ENCODE results near the gene HIVEP3.

- no peak for TF ChIP-seq POLR2AphosphoS5 (IDR thresholded peaks at IDR 0.05; ENCODE audit: low read depth, low read length)
- TF ChIP-seq CTCF (IDR thresholded peaks at IDR 0.05): no peak
- TF ChIP-seq REST (IDR thresholded peaks at IDR 0.05; ENCODE audit: insufficient read depth in 1 of 2, low read depth in 2 of 2, low read length in 1 of 2): no peak
- no peak for TF ChIP-seq SIN3A (IDR thresholded peaks at IDR 0.05; ENCODE audit: borderline replicate concordance, insufficient read depth, low read depth, low read length)
- no peak for TF ChIP-seq TCF7L2 (IDR thresholded peaks at IDR 0.05; ENCODE audit: low read depth, low read length)
Observed at GRCh38 chr1:41915786-41916571, 2.7 kb downstream of the HIVEP3 start.

All from Panc1 (cell line).